ENCODE data around the gene CACNA2D1.

CACNA2D1 gene

DNA sequence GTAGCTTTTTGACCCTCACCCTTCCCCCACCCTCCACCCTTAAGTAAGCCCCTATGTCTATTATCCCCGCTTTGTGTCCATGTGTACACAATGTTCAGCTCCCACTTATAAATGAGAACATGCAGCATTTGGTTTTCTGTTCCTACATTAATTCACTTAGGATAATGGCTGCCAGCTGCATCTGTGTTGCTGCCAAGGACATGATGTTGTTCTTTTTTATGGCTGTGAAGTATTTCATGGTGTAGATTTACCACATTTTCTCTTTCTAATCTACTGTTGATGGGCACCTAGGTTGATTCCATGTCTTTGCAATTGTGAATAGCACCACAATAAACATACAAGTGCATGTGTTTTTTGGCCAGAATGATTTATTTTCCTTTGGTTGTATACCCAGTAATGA lies 232.2 kb downstream of the CACNA2D1 start:
- no peak for DNase-seq

DNA sequence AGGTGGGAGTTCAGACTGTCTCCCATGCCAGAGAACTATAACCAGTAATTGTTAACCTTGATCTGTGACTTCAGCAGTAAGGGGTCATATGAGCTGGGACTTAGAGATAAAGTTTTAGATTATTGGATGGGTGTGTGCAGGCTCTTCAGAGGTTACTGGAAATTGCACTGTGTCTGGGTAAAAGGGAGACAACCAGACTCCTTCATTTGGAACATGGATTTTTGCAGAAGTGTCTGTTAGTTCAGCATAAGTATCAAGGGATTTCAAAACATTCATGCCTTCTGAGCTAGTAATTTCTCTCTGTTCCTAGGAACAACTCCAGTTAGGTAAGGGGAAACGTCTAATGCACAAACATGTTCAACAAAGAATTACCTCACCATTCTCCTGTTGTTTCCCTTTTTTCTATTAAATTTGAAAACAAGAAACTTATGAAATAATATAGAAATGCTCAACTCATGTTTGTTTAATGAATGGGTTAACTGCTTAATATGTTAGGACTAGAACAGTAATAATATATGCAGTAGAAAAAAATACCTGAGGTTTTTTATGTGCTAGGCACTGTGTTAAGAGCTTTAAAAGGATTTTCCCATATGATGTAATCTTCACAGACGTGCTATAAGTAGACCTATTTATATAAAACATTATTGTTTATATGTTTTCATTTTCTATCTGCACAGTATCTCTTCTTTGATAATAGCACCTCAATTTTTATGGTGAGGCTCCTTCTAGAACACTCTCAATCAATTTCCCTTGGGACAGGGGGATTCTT lies 233.0 kb downstream of the CACNA2D1 start:
- DNase-seq, result no peak

DNA sequence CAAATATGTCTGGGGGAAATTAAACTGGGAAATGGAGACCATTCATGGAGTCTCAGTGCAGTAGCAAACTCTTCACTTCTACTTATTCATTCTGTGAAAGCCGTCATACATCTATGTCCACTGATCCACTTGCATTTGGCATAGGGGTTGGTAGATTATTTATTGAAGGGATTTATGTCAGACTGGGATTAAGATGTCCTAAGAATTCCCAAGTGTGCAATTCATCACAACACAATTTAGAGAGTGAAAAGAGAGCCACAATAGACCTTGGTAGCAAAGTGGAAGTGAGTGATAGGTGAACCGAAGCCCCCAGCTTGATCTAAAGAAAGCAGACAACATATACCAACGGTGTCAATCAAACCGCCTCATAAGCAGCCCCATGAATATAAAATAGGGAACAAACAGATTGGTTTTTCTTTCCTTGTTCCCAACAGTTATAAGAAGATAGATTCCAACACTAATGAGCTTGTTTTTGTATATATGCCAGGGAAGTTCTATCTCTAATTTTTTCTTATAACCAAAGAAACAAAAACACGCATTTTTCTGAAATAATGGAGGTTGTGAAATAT lies 234.3 kb downstream of the CACNA2D1 start:
- DNase-seq, result no peak

DNA sequence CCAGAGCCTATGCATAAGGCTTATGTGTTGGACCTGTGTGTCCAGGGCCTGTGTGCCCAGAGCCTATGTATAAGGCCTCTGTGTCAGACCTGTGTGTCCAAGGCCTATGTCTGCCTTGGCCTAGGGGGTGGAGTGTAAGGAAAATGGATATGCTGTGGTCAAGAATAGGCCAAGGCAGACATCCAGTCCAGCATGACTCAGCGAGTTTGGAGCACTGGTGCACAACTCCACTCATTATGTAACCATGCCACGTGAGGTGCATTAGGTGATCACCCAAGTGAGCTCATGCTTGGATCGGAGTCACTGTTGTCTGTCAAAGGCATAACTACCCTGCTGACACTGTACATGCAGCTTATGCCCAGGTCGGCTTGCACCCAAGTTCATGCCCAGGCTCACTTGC lies 238.9 kb downstream of the CACNA2D1 start:
- no peak for DNase-seq

DNA sequence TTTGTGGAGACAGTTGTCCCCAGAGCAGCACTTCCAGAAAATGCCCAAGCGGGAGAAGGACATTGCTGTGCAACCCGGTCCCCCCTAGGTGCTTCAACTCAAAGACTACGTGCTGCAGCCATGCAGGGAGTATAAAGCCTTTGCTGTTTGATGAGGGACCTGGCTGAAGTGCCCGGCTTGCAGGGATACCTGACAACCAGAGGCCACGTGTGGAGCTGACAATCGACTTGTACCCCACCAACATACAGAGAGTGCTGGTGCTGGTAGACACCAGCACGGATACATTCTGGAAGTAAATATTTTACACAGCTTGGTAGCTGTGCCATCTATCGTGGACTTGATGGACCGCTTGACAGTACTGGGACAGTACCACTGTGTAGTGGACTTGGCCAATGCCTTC lies 240.6 kb downstream of the CACNA2D1 start:
- no peak for DNase-seq

DNA sequence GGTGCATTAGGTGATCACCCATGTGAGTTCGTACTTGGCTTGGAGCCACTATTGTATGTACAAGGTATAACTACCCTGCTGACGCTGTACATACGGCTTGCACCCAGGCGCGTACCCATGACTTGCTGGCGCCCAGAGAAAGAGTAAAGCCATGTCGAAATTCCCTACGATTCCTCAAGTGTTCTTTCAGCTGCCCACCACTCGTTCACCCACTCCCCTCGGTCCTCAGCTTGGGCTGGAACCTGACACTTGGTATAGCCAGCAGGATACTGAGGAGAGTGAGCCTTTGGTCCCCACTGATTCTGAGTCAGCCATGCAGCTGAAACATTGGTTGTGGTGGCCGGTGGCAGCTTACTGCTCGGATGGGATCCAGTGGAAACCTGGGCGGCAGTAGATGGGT lies 241.5 kb downstream of the CACNA2D1 start:
- DNase-seq, result no peak

DNA sequence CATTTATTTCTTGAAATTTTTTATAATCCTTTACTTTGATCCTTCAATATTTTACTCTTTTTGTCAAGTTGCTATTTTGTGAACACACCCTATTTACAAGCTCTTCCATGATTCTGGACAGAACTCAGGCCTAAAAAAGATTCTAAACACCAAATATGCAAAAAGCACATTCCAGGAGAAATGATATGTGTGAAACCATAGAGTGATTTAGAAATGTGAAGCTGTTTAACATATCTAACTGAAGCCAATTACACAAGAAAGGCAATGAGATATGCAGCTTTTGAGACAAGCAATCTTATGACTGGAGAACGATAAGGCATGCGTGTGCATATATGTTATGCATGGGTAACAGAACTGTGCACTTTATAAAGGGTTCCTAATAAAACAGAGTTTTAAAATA lies 243.0 kb downstream of the CACNA2D1 start:
- no peak for DNase-seq

DNA sequence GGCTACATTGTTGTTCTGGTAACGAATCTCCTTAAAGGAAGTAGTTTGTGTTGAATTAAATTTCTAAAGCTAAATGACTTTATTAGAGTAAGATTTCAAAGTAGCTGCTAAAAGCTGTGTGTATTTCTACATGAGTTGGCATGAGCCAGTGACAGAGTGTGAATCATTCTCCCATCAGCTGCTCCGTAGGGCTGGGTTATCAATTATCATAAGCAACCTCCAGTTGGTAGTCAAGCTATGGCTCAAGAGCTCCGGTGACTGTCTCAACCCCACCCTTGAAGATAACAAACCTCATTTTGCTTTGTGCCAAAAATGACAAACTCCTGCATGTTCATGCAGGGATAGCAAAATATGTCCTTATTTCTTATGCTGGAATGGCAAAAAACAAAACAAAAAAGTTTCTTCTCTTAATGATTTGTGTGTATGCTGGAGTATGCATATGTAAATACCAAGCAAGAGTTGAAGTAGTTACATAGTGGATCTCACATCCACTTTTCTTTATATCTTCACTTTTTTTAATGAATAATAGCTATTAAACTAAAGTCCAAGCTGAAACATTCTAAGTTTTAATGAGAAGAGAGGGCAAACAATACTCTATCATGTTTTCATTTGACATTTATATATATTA lies 249.4 kb downstream of the CACNA2D1 start:
- no peak for DNase-seq

DNA sequence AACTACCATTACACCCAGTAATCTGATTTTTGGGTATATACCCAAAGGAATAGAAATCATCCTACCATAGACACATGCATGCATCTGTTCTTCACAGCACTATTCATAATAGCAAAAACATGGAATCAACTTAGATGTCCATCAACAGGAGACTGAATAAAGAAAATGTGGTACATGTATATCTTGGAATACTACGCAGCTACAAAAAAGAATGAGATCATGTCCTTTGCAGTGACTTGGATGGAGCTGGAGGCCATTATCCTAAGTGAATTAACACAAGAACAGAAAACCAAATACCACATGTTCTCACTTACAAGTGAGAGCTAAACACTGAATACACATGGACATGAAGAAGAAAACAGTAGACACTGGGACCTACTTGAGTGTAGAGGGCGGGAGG lies 254.9 kb downstream of the CACNA2D1 start:
- no peak for DNase-seq

DNA sequence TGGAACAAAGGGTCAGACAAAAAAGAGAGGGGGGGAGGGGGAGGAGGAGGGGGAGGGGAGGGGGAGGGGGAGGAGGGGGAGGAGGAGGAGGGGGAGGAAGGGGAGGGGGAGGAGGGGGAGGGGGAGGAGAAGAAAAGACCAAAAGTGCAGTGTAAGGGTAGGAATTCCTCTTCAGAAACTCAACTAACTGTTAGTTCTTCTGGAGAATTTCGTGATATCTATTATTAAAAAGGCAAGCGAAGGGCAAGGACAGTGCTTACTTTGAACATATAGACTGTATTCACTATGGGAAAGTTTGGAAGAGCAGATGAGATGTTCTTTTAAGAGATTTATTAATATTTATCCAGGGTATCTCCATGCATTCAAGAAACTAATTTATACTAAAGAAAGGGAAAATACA lies 258.1 kb downstream of the CACNA2D1 start:
- no peak for DNase-seq

DNA sequence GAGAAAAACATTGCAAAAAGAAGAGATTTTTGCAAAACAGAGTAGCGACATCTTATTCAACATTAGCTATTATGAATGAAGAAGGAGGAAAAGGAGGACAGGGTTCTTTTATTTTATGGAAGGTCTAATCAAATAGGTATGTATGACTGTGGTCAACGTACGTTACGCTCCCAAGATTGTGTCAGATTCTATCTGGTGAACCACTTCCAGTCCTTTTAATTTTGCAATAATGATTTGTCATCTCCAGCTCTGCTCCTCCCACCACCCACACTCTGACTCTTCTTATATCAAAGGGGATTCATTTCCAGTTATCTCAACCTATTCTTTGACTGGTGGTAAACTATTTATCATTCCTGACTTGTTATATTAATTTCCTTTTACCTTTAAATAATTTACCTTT lies 259.9 kb downstream of the CACNA2D1 start:
- no peak for DNase-seq

DNA sequence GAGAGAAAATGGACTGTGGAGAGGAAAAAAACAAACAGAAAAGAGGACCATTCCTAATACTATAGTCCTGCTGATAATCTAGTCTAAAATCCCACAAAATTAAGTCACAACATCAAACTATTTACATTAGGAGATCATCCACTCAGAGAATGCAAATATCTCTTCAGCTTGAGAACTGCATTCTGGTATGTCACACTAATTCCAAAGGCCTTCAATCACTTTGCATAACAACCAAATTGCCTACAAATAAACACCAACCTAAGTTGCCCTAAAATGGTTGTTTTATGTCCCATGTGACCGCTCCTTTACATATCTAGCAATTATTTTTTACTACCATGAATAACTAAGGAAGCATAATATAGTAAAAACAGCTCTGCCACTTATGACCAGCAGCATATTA lies 264.3 kb downstream of the CACNA2D1 start:
- DNase-seq, result no peak

DNA sequence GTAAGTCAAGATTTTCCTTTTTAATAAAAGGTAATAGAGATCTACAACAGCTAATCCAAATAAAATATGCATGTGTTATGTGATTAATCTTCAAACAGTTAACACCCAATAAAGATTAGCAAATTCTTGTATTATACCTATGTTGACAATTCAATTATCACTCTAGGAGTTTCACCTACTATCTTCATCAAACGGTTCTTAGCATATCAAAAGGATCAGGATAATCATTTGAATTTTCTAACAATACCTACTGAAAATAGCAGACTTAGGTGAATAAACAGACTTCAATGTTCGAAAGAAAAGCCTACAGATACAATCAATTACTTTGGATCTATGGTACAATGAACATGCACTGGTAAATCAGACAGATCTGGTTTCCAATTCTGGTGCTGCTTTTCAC lies 268.3 kb downstream of the CACNA2D1 start:
- no peak for DNase-seq

DNA sequence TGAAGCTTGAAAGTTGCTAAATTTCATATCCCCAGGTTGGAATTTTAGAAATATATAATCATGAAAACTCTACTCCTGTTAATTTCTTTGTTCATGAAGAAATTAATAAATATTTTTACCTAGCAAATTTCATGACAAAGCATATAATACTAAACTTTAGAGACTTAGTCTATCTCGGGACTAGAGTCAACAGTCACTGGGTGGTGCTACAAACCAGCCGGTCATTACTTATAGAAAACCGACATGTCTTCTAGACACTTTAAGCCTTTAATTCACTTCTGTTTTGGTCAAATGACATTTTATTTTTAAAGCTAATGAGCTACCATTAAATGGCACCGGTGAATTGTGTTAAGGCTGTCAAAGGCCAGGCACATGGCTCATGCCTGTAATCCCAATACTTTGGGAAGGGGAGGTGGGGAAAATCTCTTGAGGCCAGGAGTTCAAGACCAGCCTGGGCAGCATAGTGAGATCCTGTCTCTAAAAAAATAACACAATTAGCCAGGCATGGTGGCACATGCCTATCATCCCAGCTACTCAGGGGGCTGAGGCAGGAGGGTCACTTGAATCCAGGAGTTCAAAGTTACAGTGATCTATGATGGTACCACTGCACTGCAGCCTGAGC lies 270.1 kb downstream of the CACNA2D1 start:
- no peak for DNase-seq

DNA sequence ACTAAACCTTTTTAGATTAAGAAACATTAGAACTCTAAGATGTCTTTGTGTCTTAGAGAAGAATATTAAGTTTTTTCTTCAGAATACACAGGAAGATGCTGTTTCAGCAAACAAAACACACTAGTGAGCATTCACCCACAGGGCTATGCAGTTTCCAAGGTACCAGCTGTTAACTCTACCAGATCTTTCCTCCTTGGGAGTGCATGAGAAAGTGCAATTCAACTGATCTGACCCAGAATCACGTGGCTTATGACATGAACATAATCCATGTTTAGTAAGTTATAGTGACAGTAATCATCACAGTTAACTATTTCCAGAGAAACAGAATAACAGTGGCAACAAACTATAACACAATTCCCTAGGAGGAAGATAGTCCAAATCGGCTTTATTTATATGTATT lies 270.7 kb downstream of the CACNA2D1 start:
- DNase-seq, result no peak

DNA sequence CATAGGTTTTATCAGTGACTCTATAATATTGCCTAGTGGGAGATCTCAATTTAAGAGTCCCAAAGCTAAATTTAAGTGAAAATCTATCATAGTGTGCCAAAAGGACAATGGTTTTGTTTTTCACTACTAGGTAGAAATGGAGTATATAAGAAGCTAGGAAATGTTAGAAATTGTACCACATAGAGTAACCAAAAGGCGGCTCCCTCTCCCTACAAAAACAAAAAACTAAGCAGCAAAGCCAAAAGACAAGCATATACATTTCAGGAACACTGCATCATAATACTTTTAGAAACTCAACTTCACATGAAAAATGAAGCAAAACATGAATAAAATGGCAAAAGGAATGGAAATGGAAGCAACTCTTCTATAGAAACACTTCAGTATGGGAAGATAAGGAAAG lies 271.6 kb downstream of the CACNA2D1 start:
- no peak for DNase-seq

DNA sequence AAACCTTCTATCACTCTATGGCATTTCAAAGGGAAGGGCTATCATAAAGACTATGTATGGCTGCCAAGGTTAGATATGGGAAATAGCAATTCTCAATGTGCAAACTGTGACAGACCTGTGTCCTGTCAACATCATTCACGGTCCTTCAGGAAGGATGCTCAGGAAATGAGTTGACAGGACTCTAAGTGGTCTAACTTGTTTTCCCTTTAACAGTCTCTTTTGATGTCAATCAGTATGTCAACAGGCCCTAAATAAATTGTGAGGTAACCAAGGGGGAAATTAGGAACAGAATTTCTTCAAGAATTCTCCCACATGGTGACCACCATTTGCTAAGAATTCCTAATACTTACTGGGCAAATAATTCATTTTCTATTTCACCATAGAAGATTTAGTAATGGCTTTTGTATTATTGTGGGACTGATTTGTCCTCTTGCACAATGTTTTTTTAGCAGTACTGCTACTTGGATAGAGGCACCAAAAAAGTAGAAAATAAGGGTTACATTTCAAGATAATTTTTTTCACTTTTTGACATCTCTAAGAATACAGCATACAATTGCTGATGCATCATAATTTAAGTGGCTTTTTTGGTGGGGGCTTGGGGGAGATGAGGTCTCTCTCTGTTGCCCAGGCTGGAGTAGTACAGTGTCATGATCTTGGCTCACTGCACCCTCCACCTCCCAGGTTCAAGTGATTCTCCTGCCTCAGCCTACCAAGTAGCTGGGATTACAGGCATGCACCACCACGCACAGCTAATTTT lies 275.8 kb downstream of the CACNA2D1 start:
- DNase-seq, result no peak

DNA sequence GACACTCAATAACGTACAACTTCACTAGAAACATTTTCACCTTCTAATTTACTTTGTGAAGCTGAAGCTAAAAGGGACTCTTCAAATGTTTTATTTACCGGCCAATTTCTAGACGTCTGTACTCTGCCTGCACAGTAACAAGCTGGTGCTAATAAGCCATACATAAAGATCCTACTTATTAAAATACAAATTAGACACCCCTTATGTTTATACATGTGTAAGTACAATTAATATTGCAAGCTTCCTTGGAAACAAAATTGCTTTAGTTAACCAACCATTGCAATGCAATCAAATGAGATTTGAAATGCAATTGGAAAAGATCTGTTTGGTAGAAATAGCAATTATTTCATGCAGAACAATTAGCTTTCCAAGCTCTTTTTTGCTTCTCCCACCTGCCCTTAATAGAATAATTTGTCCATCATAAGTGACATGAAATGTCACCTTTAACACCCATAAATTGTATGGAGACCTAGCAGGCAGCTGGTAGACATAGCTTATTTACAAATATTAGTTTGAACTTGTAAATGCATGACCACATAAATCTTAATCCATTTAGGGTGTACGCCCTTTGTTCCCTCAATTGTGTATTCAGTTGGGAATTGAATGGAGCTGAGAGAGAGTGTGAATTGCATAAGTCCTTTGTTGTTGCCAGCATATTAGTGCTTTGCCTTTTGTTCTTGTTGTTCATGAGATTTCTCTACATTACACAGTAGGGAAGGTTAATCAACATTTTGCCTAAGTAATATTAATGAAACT lies 277.1 kb downstream of the CACNA2D1 start:
- no peak for DNase-seq

DNA sequence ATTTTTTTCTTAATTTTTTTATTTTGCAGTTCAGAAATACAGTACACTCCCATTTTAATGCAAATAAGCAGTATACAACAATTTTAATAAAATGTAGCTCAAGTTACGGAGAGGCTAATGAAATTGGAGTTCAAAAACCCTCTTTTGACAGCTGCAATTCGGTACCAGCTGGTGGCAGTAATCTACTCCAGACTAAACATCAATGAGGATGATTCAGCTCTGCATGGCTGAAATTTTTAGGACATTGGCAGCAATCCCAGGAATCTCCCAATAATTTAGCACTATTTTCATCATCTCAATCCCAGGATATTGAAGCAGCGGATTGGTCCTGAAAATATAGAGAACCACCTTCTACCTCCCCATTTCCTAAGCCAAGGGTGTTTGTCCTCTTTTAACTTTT lies 278.8 kb downstream of the CACNA2D1 start:
- no peak for DNase-seq

DNA sequence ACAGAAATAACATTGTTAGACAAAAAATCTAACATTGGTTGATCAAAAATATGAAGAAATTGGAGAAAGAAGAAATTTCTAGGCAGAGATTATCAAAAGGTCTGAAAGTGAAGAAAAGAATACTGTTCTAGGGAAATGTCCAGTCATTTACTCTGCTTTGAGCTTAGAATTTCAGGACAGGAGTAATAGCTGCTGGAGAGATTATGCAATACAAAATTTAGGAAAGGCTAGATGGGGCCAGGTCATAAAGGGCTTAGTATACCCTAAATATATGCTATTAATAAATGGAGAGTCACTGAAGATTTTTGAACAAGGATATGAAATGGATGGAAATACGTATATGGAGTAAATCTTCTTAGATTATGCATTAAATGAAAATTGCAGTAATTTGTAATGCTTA lies 279.2 kb downstream of the CACNA2D1 start:
- DNase-seq, result no peak

DNA sequence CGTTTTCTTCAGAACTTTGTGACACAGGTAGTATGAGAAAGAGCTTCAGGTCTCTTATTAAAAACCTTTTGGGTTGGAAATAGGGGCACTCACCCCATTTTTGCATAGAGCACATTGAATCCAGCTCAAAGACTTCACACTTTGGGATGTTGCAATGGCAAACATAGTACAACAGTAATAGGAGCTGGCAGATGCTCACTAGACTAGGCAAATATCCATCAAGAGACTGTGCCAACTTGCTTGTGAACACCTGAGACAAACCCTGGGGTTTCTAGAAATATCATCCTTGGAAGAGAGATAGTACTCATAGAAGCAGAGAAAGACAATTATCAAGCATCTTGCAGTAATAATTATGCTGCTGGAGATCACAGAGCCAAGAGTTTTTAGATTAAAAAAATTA lies 280.0 kb downstream of the CACNA2D1 start:
- no peak for DNase-seq

DNA sequence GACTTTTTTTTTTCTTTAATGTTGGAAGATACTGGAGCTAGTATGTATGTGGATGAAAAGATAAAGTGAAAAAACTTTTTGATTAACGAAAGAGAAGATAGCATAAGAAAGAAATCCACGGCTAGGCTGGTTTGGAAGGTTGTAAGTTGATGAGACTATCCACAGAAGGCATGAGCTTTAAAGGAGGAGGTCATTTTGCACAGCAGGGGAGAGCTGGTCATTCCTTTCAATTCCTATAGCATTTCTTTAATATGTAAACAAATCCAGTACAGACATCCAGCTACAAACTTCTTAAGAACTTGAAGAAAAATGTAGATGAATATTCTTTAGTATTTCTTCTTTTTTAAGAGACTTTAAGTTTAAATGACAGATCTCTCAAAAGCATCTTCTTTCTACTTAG lies 281.3 kb downstream of the CACNA2D1 start:
- DNase-seq, result no peak

DNA sequence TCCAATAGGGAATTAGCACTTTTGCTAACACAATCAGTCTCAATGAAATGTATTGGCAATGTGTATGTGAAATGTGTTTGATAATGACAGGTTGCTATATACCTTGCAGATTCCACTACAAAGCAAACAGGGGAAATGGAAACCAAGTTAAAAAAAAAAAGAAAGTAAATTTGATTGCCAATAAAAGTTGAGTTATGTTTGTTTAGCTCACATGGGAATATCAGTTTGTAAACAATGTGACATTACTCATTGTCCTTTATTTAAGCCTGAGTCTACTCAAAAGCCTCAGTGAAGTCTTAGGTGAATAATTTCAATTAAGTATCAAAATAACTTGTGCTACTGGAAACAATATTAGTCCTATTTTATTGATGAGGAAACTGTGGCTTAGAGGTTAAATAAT lies 285.2 kb downstream of the CACNA2D1 start:
- DNase-seq, result no peak

Data from bone marrow (tissue), 2 donors.